Effector memory CD4-positive, alpha-beta T cell (primary cell): ENCODE data around the gene RCOR2.
A peak's percentile ranks its signal among the peaks of the same experiment; 100 is the strongest.

Experiments used
- DNase-seq, 3 donors: peaks; one replicate each; pipeline ENCODE4 v3.0.0-alpha.2; 2020
- H3K27ac ChIP-seq: 2 replicates; pipeline ENCODE4 v1.7.0; 2013; ENCODE audit warnings: mild to moderate bottlenecking, low read length, moderate library complexity; ENCODE audit not compliant: insufficient read depth, poor library complexity, severe bottlenecking
- H3K27me3 ChIP-seq: replicated peaks from 2 replicates; pipeline ENCODE4 v1.7.0; 2013; ENCODE audit warnings: mild to moderate bottlenecking, low read length; ENCODE audit not compliant: insufficient read depth, control insufficient read depth, poor library complexity, severe bottlenecking
- H3K36me3 ChIP-seq: 2 replicates; pipeline ENCODE4 v1.7.0; 2013; ENCODE audit warnings: mild to moderate bottlenecking, low read length, moderate library complexity; ENCODE audit not compliant: control insufficient read depth, insufficient read depth
- H3K4me1 ChIP-seq: 2 replicates; pipeline ENCODE4 v1.7.0; 2013; ENCODE audit warnings: low read length, mild to moderate bottlenecking; ENCODE audit not compliant: control insufficient read depth, insufficient read depth, poor library complexity, severe bottlenecking
- H3K4me3 ChIP-seq: 2 replicates; pipeline ENCODE4 v1.7.0; 2013; ENCODE audit warnings: low read length, low read depth, mild to moderate bottlenecking; ENCODE audit not compliant: insufficient read depth, poor library complexity, severe bottlenecking
- H3K9me3 ChIP-seq: 2 replicates; pipeline ENCODE4 v1.7.0; 2013; ENCODE audit warnings: mild to moderate bottlenecking, low read length, moderate library complexity; ENCODE audit not compliant: control insufficient read depth

Gene RCOR2

DNA sequence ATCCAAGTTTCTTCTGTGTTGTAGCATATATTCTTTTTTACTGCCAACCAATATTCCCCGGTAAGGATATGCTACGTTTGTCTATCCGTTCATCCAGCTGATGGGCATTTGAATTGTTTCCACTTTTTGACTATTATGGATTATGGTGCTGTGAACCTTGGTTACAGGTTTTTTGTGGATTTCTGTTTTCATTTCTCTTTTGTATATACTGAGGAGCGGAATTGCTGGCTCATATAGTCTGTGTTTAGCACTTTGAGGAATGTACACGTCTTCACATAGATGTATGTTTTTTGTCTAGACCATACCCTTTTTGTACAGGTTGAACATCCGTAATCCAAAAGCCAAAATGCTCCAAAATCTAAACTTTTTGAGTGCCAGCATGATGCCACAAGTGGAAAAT lies 23.6 kb downstream of the RCOR2 start:
- no peaks in the 10 kb centered on the region for H3K27me3 ChIP-seq
- H3K4me1 ChIP-seq, result peaks cover 44% of the 10 kb centered on the region
- no peaks in the 10 kb centered on the region for H3K9me3 ChIP-seq
- H3K27ac ChIP-seq, result no peak overlapping the region
- H3K4me3 ChIP-seq, result no peak overlapping the region
- peaks cover 34% of the 10 kb centered on the region for H3K36me3 ChIP-seq
- DNase-seq, result no peak

DNA sequence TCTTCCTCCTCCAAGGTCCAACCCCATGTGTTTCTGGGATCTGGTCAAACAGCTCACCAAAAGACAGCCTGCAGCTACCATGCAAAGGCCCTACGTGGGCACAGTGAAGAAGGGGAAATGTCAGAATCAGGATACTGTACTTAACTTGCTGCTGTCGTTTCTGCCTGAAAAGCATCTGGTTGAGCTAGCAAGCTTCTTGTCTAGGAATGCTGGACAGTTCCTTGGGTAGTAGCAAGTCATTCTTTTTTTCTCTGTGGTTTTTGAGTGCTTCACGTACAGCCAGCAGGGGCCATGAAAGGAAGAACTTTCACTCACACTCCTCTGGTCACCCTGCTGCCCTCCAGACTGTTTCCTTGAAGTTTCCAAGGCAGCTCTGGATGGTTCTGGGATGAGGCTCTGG lies 24.7 kb downstream of the RCOR2 start:
- no peak overlapping the region for H3K4me3 ChIP-seq
- H3K36me3 ChIP-seq, result peaks cover 23% of the 10 kb centered on the region
- no peaks in the 10 kb centered on the region for H3K27me3 ChIP-seq
- no peaks in the 10 kb centered on the region for H3K9me3 ChIP-seq
- H3K27ac ChIP-seq, result peak overlapping the region; percentile 23
- no peak for DNase-seq
- peaks cover 54% of the 10 kb centered on the region for H3K4me1 ChIP-seq

DNA sequence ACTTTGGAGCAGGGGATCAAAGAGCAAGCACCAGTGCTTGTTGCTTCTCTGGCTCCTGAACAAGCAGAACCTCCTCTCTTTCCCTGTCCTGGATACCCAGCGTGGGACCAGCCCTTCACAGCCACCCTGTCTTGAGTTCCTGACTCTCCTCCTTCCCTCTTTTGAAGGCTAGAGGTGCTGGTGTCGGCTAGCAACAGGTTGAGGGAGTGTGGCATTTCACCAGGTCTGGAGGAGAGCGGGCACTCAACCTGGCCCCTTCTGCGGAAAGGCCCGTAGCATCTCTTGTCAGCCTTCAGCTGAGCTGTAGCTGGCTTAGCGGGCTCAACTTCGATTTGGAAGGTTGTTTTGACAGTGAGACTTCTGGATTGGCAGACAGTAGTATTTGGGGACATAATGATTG lies 26.6 kb downstream of the RCOR2 start:
- Histone ChIP-seq H3K36me3 (peaks cover 7% of the 10 kb centered on the region), H3K27ac (no peak overlapping the region), H3K9me3 (no peaks in the 10 kb centered on the region), H3K4me3 (no peak overlapping the region), H3K4me1 (peaks cover 53% of the 10 kb centered on the region), H3K27me3 (no peaks in the 10 kb centered on the region)
- no peak for DNase-seq

DNA sequence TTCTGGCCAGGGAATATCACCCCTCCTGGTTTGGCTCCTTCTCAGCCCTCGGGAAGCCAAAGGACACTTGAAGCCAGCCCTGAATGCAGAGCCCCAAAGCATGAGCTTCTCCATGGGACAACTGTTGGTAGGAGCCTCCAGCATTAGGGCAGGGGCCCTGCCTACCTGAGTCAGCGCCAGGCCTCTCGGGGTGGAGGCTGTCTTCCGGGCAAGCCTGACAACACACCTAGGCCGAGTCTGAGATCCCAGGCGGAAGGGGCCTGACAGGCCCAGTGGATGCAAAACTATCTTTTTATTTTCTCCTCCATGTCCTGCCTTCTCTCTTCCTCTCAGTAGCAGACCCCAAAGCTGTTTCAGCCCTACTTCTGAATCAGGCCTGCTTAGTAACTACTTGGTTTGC lies 27.6 kb downstream of the RCOR2 start:
- Histone ChIP-seq H3K9me3 (no peaks in the 10 kb centered on the region), H3K4me3 (peak overlapping the region; percentile 64), H3K36me3 (no peaks in the 10 kb centered on the region), H3K27ac (peak overlapping the region; percentile 72), H3K27me3 (no peaks in the 10 kb centered on the region), H3K4me1 (peaks cover 53% of the 10 kb centered on the region)
- DNase-seq, result no peak

DNA sequence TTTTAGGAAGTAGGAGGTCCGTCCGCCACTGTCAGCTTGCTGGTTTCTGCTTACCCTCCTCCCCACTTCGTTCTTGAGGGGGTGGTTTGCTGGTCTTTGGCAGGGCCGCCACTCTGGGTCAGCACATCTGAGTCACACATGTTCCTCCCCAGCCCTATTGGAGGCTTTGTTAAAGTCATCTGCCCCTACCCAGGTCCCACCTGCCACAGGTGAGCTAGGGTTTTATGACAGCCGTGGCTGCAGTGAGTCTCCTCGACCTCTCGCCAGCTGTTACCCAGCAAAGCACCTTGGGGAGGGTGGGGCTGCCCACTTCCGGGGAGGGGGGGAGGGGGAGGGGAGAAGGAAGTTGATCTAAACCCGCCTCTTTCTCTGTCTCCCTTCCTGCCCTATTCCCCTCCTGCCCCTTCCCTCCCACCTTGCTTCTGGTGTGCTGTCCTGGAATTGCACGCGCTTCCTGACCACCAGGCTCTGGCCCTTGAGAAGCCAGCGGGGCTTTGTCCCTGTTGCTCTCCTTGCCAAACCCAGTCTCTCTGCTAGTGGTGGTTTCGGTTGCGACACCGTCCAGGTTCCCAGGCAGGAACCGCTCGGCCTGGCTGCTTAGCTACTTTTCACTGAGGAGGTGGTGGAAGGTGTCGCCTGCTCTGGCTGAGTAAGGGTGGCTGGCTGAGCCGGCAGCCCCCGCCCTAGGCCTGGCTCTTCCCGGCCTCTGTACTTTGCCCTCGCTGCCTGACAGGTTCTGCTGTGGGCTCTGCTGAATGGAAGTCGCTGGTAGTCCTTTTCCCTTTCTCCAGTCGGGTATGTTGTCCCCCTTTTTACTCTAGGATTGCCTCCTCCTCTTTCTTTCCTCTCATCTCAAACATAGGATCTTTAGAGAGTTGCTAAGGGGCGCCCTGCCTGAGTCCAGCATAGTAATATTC lies 28.5 kb downstream of the RCOR2 start:
- no peaks in the 10 kb centered on the region for H3K36me3 ChIP-seq
- H3K27ac ChIP-seq, result peak overlapping the region; percentile 72
- no peaks in the 10 kb centered on the region for H3K27me3 ChIP-seq
- DNase-seq, result peak; percentile 55 to 65 (median 61)
- H3K4me1 ChIP-seq, result peaks cover 53% of the 10 kb centered on the region
- H3K9me3 ChIP-seq, result no peaks in the 10 kb centered on the region
- H3K4me3 ChIP-seq, result peak overlapping the region; percentile 64

- no peak for DNase-seq
- H3K4me3 ChIP-seq, result no peak overlapping the region
- peaks cover 61% of the 10 kb centered on the region for H3K4me1 ChIP-seq
- no peaks in the 10 kb centered on the region for H3K27me3 ChIP-seq
- H3K9me3 ChIP-seq, result no peaks in the 10 kb centered on the region
- H3K27ac ChIP-seq, result peak overlapping the region; percentile 72
- no peaks in the 10 kb centered on the region for H3K36me3 ChIP-seq
These were observed 29.5 kb downstream of the RCOR2 start for GRCh38 chr11:63887386-63887999.

GRCh38 chr11:63884196-63884932 lies 32.6 kb downstream of the RCOR2 start:
- Histone ChIP-seq H3K4me3 (no peak overlapping the region), H3K27ac (no peak overlapping the region), H3K9me3 (no peaks in the 10 kb centered on the region), H3K27me3 (no peaks in the 10 kb centered on the region), H3K36me3 (no peaks in the 10 kb centered on the region), H3K4me1 (peaks cover 40% of the 10 kb centered on the region)
- DNase-seq, result no peak

GRCh38 chr11:63883791-63884190 lies 33.2 kb downstream of the RCOR2 start:
- Histone ChIP-seq H3K36me3 (no peaks in the 10 kb centered on the region), H3K27ac (no peak overlapping the region), H3K4me3 (no peak overlapping the region), H3K27me3 (no peaks in the 10 kb centered on the region), H3K9me3 (no peaks in the 10 kb centered on the region), H3K4me1 (peaks cover 34% of the 10 kb centered on the region)
- no peak for DNase-seq

GRCh38 chr11:63882555-63883242 lies 34.3 kb downstream of the RCOR2 start:
- peak overlapping the region; percentile 32 for H3K27ac ChIP-seq

More at GRCh38 chr11:63882555-63883242, 34.3 kb downstream of the RCOR2 start:
- H3K9me3 ChIP-seq, result no peaks in the 10 kb centered on the region
- no peaks in the 10 kb centered on the region for H3K36me3 ChIP-seq
- H3K27me3 ChIP-seq, result no peaks in the 10 kb centered on the region
- no peak for DNase-seq
- H3K4me1 ChIP-seq, result peaks cover 28% of the 10 kb centered on the region
- no peak overlapping the region for H3K4me3 ChIP-seq
